ENCODE measurements around the gene TRAPPC11. TPM values are rescaled to one million over a fixed set of nuclear protein-coding genes. Genes with fewer than 3 reads are reported as not detected.

Gene TRAPPC11
- total RNA-seq, 1 experiment from 2014 or later, result 32.2 TPM

DNA sequence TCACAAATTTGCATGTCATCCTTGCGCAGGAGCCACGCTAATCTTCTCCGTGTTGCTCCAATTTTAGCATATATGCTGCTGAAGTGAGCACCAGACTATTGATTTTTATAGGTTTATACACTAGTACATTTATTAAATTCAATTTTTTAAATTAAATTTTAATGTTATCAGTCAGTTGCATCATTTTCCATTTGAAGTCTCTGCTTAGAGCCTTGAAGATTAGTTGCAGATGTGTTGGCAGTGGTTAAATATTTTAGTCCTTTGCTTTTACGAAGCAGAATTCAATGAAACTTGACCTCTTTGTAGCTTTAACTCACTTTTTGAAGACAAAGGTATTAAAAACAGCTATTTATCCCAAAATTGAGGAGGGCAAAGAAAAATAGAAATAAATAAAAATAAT is 16.5 kb downstream of the TRAPPC11 start:
- H2AFZ ChIP-seq (ENCODE audit: low read length), result no peak overlapping the region
- Mint-ChIP-seq H3K27ac (no peak overlapping the region), H3K27me3 (ENCODE audit: low read depth) (no peaks in the 10 kb centered on the region), H3K36me3 (ENCODE audit: insufficient read depth in 1 of 3, low read depth in 3 of 3) (peaks cover 16 to 62% (median 49%) of the 10 kb centered on the region in 3 experiments; a peak in 6 of 7 replicates), H3K4me3 (no peak overlapping the region), H3K4me1 (no peaks in the 10 kb centered on the region), H3K9me3 (no peaks in the 10 kb centered on the region)
- no peak overlapping the region for H2BK12ac ChIP-seq (ENCODE audit: insufficient read length, low read depth, low read length)
- H3K4me1 ChIP-seq (ENCODE audit: insufficient read depth, low read length), result no peaks in the 10 kb centered on the region
- no peaks in the 10 kb centered on the region for H3K23me2 ChIP-seq (ENCODE audit: insufficient read length, low read depth, low read length, poor library complexity, severe bottlenecking)
- no peak overlapping the region for H3K18ac ChIP-seq (ENCODE audit: insufficient read length, low read depth, low read length)
- H2BK15ac ChIP-seq (ENCODE audit: low read depth, low read length), result no peak overlapping the region
- H2BK20ac ChIP-seq (ENCODE audit: low read depth, low read length, poor library complexity, severe bottlenecking), result no peak overlapping the region
- H4K20me1 ChIP-seq (ENCODE audit: control insufficient read depth, insufficient read depth, insufficient read length), result no peaks in the 10 kb centered on the region
- WGBS (ENCODE audit: extremely low coverage, insufficient read length, low lambda C conversion rate), result no CpG with 5 or more reads among the region's 4 CpGs
- TF ChIP-seq, protein P1, sequence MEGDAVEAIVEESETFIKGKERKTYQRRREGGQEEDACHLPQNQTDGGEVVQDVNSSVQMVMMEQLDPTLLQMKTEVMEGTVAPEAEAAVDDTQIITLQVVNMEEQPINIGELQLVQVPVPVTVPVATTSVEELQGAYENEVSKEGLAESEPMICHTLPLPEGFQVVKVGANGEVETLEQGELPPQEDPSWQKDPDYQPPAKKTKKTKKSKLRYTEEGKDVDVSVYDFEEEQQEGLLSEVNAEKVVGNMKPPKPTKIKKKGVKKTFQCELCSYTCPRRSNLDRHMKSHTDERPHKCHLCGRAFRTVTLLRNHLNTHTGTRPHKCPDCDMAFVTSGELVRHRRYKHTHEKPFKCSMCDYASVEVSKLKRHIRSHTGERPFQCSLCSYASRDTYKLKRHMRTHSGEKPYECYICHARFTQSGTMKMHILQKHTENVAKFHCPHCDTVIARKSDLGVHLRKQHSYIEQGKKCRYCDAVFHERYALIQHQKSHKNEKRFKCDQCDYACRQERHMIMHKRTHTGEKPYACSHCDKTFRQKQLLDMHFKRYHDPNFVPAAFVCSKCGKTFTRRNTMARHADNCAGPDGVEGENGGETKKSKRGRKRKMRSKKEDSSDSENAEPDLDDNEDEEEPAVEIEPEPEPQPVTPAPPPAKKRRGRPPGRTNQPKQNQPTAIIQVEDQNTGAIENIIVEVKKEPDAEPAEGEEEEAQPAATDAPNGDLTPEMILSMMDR (conservative IDR thresholded peaks at IDR 0.05), result no peak
- H3K79me1 ChIP-seq (ENCODE audit: insufficient read depth, low read depth, low read length, poor library complexity, severe bottlenecking), result no peaks in the 10 kb centered on the region
- no peak for DNase-seq
- no peaks in the 10 kb centered on the region for H3K79me2 ChIP-seq (ENCODE audit: insufficient read depth, low read length)
- no peaks in the 10 kb centered on the region for H3K27me3 ChIP-seq (ENCODE audit: insufficient read depth, low read length)
- no peak overlapping the region for H3K56ac ChIP-seq (ENCODE audit: insufficient read length, low read depth, low read length)
- no peak overlapping the region for H4K8ac ChIP-seq (replicated peaks; ENCODE audit: insufficient read length, low read depth, low read length)
- H3K9ac ChIP-seq (ENCODE audit: extremely low read depth, insufficient read length, low read length), result no peak overlapping the region
- no peak overlapping the region for H3T11ph ChIP-seq (ENCODE audit: low read length)
- no peak overlapping the region for H3K14ac ChIP-seq (ENCODE audit: insufficient read depth, low read length)
- no peak overlapping the region for H3K4ac ChIP-seq (ENCODE audit: low read depth, low read length)
- no peak overlapping the region for H3K23ac ChIP-seq (ENCODE audit: insufficient read length, low read depth, low read length)
- H4K5ac ChIP-seq (ENCODE audit: insufficient read length, low read depth, low read length), result no peak overlapping the region
- H4K91ac ChIP-seq (ENCODE audit: insufficient read length, low read depth, low read length), result no peak overlapping the region
- H3K27ac ChIP-seq (ENCODE audit: insufficient read length, low read depth, low read length), result no peak overlapping the region
- no peak overlapping the region for H2BK5ac ChIP-seq (ENCODE audit: insufficient read length, low read length)
- no peak overlapping the region for H2AK5ac ChIP-seq (ENCODE audit: insufficient read length, low read length)
- no peaks in the 10 kb centered on the region for H3K9me3 ChIP-seq (ENCODE audit: control insufficient read depth, low read depth, low read length)
- H3K4me2 ChIP-seq (ENCODE audit: insufficient read depth, insufficient read length, low read length), result no peak overlapping the region
- no peak overlapping the region for H2BK120ac ChIP-seq (ENCODE audit: low read depth, low read length, poor library complexity, severe bottlenecking)

Measured in H9 (cell line).